ENCODE measurements around the gene KNCN. TPM values are rescaled to one million over a fixed set of nuclear protein-coding genes. Genes with fewer than 3 reads are reported as not detected.

KNCN gene
- total RNA-seq, 2 donors from 2014 or later, result not detected

DNA sequence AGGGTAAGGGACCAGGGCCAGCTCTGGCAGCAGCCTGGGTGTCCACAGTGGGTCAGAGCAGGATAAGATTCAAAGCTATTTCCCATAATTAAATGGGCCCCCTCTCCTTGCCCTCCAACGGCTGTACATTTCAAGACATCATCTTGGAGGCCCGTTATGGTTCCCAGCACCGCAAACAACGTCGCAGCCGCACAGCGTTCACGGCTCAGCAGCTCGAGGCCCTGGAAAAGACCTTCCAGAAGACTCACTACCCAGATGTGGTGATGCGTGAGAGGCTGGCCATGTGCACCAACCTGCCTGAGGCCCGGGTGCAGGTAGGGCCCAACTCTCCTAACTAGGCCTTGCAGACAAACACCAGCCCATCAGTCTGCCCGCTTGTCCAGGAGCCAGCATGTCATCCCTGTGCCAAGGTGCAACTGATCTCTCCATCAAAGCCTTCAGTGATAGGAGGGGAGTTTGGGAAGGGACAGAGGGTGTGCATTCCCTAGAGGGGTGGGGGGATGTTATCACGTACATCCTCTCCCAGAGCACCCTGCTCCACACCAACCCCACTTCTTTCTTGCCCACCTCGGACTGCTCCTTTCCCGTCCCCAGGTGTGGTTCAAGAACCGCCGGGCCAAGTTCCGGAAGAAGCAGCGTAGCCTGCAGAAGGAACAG lies 41.0 kb downstream of the KNCN start:
- TF ChIP-seq, protein P1, sequence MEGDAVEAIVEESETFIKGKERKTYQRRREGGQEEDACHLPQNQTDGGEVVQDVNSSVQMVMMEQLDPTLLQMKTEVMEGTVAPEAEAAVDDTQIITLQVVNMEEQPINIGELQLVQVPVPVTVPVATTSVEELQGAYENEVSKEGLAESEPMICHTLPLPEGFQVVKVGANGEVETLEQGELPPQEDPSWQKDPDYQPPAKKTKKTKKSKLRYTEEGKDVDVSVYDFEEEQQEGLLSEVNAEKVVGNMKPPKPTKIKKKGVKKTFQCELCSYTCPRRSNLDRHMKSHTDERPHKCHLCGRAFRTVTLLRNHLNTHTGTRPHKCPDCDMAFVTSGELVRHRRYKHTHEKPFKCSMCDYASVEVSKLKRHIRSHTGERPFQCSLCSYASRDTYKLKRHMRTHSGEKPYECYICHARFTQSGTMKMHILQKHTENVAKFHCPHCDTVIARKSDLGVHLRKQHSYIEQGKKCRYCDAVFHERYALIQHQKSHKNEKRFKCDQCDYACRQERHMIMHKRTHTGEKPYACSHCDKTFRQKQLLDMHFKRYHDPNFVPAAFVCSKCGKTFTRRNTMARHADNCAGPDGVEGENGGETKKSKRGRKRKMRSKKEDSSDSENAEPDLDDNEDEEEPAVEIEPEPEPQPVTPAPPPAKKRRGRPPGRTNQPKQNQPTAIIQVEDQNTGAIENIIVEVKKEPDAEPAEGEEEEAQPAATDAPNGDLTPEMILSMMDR (IDR thresholded peaks at IDR 0.05), result no peak
- Histone ChIP-seq H3K27ac (no peak overlapping the region), H3K36me3 (no peaks in the 10 kb centered on the region), H3K27me3 (replicated peaks; ENCODE audit: insufficient read depth) (no peaks in the 10 kb centered on the region), H3K4me1 (ENCODE audit: control insufficient read depth in 1 of 2, low read depth in 2 of 2) (no peaks in the 10 kb centered on the region), H3K4me3 (no peak overlapping the region), H3K9me3 (no peaks in the 10 kb centered on the region)
- ATAC-seq (ENCODE audit: insufficient number of reproducible peaks, low FRiP score, low read depth) (no peak), DNase-seq (ENCODE audit: low spot score) (no peak)

DNA sequence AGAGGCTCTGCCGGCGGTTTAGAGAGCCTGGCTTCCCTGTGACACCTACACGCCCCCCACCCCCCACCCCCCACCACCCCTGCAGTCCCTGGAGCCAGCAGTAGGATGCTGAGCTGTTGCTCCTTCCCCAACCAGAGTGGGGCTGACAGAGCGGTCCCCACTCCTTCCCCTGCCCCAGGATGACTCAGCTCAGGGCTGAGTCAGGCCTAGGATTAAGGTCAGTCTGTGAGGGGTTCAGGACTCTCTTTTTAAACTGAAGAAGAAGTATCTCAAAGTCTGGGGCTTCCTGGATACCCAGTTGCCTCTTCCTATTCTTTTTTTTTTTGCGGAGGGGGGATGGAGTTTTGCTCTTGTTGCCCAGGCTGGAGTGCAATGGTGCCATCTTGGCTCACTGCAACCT lies 42.7 kb downstream of the KNCN start:
- DNase-seq (ENCODE audit: low spot score) (no peak), ATAC-seq (ENCODE audit: insufficient number of reproducible peaks, low FRiP score, low read depth) (no peak)
- H3K27ac ChIP-seq, result no peak overlapping the region
- no peaks in the 10 kb centered on the region for H3K4me1 ChIP-seq (ENCODE audit: control insufficient read depth in 1 of 2, low read depth in 2 of 2)
- no peaks in the 10 kb centered on the region for H3K27me3 ChIP-seq (replicated peaks; ENCODE audit: insufficient read depth)
- H3K36me3 ChIP-seq, result no peaks in the 10 kb centered on the region
- no peak overlapping the region for H3K4me3 ChIP-seq
- H3K9me3 ChIP-seq, result no peaks in the 10 kb centered on the region
- TF ChIP-seq, protein P1 (IDR thresholded peaks at IDR 0.05), result no peak

DNA sequence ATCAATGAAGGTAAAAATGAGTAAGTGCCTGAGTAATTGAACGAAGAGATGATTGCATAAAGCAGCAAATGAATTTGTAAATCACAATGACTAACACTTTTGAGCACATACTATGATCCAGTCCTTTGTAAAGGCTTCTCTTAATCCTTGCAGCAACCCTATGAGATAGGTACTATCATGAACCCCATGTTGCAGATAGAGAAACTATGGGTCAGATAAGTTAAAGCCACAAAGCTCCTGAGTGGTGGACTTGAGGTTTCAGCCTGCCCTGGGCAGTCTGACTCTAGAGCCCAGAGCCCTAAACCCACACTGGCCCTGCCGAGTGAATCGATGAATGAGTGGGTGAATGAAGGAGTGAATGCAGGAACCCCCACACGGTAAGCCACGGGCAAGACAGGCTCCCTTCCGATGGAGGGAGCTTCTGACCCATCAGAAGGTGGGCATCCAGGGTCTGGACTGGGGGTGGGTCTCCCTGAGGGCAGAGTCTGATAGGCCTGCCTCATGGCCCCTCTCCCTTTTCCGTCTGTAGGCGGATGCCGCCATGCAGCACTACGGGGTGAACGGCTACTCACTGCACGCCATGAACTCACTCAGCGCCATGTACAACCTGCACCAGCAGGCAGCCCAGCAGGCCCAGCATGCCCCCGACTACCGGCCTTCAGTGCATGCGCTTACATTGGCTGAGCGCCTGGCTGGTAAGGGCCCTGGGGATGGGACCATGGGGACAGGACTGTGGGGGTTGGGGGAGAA lies 44.8 kb downstream of the KNCN start:
- Histone ChIP-seq H3K27ac (no peak overlapping the region), H3K4me1 (ENCODE audit: control insufficient read depth in 1 of 2, low read depth in 2 of 2) (no peaks in the 10 kb centered on the region), H3K36me3 (no peaks in the 10 kb centered on the region), H3K4me3 (no peak overlapping the region), H3K9me3 (no peaks in the 10 kb centered on the region), H3K27me3 (replicated peaks; ENCODE audit: insufficient read depth) (no peaks in the 10 kb centered on the region)
- TF ChIP-seq, protein P1 (IDR thresholded peaks at IDR 0.05), result no peak
- no peak for ATAC-seq (ENCODE audit: insufficient number of reproducible peaks, low FRiP score, low read depth)
- DNase-seq (ENCODE audit: low spot score), result no peak

DNA sequence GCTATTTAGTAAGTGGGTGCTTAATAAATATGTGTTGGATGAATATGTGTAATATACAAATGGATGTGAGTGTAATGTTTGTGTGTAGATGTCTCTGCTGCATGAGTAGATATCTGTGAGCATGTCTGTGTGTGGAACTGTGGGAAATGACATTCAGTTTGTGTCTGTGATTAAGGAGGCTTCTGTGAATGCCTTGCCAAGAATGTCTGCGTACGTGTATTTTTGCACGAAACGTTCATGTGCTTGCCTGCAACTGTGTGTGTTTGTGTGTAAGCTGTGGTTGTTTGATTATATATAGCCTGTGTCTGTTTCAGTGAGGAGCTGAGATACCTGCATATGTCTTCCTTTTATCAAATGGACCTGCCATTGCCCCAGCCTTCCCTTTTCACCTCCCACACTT lies 48.0 kb downstream of the KNCN start:
- Histone ChIP-seq H3K4me3 (no peak overlapping the region), H3K27ac (no peak overlapping the region), H3K9me3 (no peaks in the 10 kb centered on the region), H3K4me1 (ENCODE audit: control insufficient read depth in 1 of 2, low read depth in 2 of 2) (no peaks in the 10 kb centered on the region), H3K36me3 (no peaks in the 10 kb centered on the region), H3K27me3 (replicated peaks; ENCODE audit: insufficient read depth) (no peaks in the 10 kb centered on the region)
- DNase-seq (ENCODE audit: low spot score), result no peak
- ATAC-seq (ENCODE audit: insufficient number of reproducible peaks, low FRiP score, low read depth), result no peak
- TF ChIP-seq, protein P1 (IDR thresholded peaks at IDR 0.05), result no peak

DNA sequence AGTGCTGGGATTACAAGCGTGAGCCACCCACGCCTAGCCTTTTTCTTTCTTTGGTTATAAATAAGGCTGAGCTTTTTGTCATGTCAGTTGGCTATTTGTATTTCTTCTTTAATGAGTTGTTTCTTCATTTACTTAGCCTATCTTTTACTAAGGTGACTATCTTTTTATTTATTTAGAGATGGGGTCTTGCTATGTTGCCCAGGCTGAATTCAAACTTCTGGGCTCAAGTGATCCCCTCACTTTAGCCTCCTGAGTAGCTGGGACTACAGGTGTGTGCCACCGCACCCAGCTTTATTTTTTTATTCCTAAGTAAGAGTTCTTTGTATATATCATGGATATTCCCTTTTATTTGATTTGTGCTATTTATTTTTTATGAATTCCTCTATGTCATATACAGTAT lies 49.9 kb downstream of the KNCN start:
- no peaks in the 10 kb centered on the region for H3K27me3 ChIP-seq (replicated peaks; ENCODE audit: insufficient read depth)
- no peaks in the 10 kb centered on the region for H3K9me3 ChIP-seq
- DNase-seq (ENCODE audit: low spot score), result no peak
- TF ChIP-seq, protein P1 (IDR thresholded peaks at IDR 0.05), result no peak
- H3K4me3 ChIP-seq, result no peak overlapping the region
- no peak overlapping the region for H3K27ac ChIP-seq
- ATAC-seq (ENCODE audit: insufficient number of reproducible peaks, low FRiP score, low read depth), result no peak
- no peaks in the 10 kb centered on the region for H3K4me1 ChIP-seq (ENCODE audit: control insufficient read depth in 1 of 2, low read depth in 2 of 2)
- no peaks in the 10 kb centered on the region for H3K36me3 ChIP-seq

Data from thoracic aorta (tissue), 2 donors.